ENCODE data around the gene ANP32E.
"Not testable (repeated sequence)": the region's sequence is repeated elsewhere in the genome, so short reads cannot be mapped to it uniquely, and the experiment has no call there.

ANP32E gene

GRCh38 chr1:150212070-150212469 lies 23.8 kb downstream of the ANP32E start:
- no peak for DNase-seq

GRCh38 chr1:150210706-150211105 lies 25.2 kb downstream of the ANP32E start:
- DNase-seq = no peak

- DNase-seq = no peak
These were observed 25.8 kb downstream of the ANP32E start for GRCh38 chr1:150210091-150210490.

DNA sequence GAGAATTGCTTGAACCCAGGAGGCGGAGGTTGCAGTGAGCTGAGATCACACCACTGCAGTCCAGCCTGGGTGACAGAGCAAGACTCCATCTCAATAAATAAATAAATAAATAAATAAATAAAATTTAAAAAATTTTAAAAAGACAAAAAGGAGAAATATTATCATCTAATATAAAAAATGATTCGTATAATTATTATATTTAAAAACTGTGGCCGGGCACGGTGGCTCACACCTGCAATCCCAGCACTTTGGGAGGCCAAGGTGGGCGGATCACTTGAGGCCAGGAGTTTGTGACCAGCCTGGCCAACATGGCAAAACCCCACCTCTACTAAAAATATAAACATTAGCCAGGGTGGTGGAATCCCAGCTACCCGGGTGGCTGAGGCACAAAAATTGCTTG lies 27.5 kb downstream of the ANP32E start:
- DNase-seq = not testable (repeated sequence)

GRCh38 chr1:150207281-150207971 lies 28.5 kb downstream of the ANP32E start:
- DNase-seq = no peak

GRCh38 chr1:150196417-150196816 lies 39.5 kb downstream of the ANP32E start:
- no peak for DNase-seq

DNA sequence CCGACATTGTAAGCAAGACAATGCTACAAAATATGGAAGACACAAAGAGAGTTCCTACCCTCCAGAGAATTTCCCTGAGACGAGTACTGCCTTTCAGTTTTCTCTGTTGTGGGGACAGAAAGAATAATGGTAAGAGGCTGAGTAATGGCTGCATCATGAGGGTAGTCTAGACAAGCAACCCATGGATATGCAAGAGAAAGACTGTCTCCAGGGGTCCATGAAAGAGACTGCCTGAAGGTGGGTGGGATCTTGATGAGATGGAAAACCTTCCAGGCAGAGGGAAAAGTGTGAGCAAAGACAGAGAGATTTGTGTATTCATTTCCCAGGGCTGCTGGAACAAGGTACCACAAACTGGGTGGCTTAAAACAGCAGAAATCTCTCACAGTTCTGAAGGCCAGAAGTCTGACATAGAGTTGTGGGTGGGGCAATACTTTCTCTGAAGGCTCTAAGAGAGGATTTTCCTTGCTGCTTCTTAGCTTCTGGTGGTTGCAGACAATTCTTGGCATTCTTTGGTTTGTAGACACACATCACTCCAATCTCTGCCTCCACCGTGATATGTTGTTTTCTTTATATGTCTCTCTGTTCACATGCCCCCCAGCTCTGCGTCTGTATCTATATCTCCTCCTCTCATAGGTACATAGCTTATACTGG lies 41.4 kb downstream of the ANP32E start:
- no peak for DNase-seq

GRCh38 chr1:150192012-150192411 lies 43.9 kb downstream of the ANP32E start:
- no peak for DNase-seq

- DNase-seq = no peak
These were observed 48.4 kb downstream of the ANP32E start for GRCh38 chr1:150187560-150187931.

DNA sequence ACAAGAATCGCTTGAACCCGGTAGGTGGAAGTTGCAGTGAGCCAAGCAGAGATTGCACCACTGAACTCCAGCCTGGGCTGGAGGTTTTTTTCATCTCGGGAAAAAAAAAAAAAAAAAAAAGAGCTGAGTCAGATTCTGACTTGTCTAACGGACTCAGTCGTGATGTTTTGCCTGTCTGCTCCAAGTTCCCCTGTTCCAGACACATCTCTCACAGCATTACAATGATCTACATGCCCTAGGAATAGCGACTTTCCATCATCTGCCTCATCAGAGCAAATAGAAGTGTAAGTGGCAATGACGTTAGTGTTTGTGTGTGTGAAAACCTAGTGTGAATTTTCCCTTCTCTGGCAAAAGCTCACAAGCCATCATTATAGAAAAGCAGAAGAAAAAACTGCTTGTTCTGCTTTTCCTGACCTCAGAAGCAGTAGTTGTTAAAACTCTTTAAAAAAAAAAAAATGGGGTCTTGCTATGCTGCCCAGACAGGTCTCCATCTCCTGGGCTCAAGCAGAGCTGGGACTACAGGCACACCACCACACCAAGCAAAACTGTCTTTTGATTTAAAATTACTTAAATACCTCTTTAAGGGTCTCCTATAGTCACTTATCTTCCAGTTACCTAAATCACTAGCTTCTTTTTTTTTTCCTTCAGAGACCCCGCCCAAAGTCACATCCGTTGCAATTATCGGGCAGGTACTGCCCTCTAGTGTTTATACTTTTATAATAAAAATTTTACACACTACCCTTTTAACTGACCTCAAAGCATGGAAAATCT lies 48.9 kb downstream of the ANP32E start:
- no peak for DNase-seq

DNA sequence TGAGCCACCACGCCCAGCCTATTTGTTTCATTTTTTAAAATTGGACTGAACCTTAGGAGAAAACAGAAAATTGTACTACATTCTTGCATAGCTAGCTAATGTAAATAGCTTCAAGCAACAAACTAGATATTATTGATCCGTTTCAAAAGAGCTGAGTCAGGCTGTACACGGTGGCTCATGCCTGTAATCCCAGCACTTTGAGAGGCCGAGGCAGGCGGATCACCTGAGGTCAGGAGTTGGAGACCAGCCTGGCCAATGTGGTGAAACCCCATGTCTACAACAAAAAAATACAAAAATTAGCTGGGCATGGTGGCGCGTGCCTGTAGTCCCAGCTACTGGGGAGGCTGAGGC lies 49.5 kb downstream of the ANP32E start:
- not testable (repeated sequence) for DNase-seq

DNA sequence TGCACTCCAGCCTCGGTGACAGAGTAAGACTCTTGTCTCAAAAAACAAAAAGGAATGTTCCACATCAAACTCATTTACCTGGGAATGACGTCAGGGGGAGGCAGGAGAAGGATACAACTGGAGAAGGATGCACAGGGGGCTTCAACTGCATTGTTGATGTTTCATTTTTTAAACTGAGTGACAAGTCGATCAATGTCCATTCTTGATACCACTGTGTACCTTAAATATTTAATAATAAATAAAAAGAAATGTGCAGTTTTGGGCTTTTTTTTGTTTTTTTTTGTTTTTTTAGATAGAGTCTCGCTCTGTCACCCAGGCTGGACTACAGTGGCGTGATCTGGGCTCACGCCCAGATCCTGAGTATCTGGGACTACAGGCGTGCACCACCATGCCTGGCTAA lies 50.4 kb downstream of the ANP32E start:
- DNase-seq = no peak

GRCh38 chr1:150183061-150183460 lies 52.9 kb downstream of the ANP32E start:
- DNase-seq = no peak

DNA sequence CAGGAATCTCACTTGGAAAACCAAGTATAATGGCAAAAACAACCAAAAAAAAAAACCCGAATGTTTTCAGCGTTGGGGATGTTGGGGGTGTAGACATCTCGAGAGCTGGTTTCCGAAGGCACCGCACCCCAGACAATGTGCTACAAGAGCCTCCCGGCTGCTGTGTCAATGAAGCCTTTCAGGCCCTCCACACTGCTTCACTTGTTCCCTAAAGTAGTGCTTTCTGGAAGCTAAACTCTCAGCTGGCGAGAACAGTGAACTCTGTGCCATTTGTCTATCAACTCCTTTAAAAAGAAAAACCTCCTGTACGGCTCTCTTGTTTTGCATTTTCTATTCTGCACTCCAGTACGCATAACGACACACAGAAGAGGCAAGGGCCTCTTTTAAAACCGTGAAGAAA lies 53.7 kb downstream of the ANP32E start:
- no peak for DNase-seq

- no peak for DNase-seq
These were observed 55.4 kb downstream of the ANP32E start for GRCh38 chr1:150180474-150180873.

- no peak for DNase-seq
These were observed 56.0 kb downstream of the ANP32E start for GRCh38 chr1:150179867-150180266.

- DNase-seq = no peak
These were observed 57.4 kb downstream of the ANP32E start for GRCh38 chr1:150178548-150178947.

DNA sequence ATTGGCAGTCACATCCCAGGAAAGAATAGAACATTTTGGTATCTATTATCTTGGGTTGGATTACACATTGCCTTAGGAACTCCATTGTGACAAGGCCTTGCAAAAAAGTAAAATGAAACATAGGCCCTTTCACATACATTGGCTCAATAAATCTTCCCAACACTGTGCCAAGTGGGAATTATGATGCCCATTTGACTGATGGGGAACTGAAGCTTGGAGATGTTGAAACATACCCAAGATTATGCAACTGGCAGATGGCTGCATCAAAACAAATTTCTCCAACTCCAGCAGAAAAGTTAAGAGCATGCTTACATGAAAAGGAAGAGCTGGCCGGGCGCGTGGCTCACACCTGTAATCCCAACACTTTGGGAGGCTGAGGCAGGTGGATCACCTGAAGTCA lies 59.3 kb downstream of the ANP32E start:
- DNase-seq = no peak

- DNase-seq = no peak
These were observed 62.7 kb downstream of the ANP32E start for GRCh38 chr1:150173141-150173585.

DNA sequence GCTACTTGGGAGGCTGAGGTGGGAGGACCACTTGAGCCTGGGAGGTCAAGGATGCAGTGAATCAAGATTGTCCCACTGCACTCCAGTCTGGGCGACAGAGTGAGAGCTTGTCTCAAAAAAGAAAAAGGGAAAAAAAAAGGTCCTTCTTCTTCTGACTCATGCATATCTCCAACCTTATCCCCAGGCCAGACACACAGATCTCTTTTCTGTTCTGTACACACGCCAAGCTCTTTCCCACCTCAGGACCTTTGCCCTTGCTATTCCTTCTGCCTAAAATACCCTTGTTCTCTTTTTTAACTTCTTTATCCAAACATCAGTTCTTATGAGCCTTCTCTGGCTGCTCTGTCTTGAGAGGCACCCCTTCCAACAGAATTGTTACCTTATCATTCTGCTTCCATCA lies 64.1 kb downstream of the ANP32E start:
- no peak for DNase-seq

GRCh38 chr1:150168960-150169601 lies 66.8 kb downstream of the ANP32E start:
- peak; percentile 70 for DNase-seq

Measured in 8988T (cell line).